HG03095 (cell line): Measurements from ENCODE around the gene TUB.

Experiments used
- ATAC-seq: cut with Tn5 transposase; IDR thresholded peaks from one replicate; pipeline ENCODE4 v1.9.1; 2021; ENCODE audit warnings: moderate library complexity; ENCODE audit not compliant: unreplicated experiment

Gene TUB

DNA sequence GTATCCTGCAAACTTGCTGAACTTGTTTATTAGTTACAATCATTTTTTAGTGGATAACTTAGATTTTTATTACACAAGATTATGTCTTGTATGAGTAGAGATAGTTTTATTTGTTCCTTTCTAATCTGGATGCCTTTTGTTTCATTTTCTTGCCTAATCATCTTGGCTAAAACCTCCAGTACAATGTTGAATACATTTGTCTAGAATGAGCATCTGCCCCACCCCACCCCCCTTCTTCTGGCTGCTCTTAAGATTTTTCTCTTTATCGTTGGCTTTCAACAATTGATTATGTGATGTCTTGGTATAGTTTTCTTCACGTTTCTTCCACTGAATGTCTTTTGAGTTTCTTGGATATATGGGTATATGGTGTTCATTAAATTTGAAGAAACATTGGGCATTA is 37.3 kb upstream of the TUB start:
- ATAC-seq, result no peak

DNA sequence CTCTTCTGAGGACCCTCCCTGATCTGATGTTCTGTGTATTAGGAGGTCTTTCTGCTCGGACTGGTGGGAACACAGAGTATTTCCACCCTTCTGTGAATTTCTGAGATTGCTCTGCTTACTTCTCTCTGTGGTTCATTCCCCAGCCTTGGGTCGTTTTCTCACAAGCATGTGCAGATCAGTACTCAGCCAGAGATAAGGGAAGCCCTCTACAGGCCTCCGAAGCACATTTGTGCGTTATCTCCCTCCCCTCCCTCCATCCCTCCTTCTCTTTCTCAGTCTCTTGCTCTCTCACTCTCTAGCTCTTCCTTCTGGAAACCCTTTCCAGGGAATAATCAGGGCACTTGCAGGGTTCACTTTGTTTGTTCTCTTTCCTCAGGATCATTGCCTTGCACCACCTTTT is 35.2 kb upstream of the TUB start:
- ATAC-seq, result no peak

DNA sequence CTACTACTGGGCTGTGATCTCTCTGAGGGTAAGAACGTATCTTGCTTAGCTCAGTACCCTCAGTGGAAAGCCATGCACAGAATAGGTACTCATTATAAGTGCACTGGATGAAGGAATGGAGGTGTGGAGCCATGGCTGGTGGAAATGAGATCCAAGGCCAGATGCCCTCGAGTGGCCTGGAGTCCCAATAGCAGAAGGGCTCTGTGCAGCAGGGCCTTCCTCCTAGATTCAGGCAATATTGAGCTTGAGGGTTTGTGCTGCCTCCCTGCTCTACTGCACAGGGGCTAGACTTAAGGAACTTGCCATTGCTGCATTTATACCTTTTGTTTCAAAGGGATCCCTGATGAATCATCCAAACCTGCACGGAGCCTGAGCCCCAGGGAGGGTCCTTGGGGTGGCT is 33.6 kb upstream of the TUB start:
- ATAC-seq, result no peak

DNA sequence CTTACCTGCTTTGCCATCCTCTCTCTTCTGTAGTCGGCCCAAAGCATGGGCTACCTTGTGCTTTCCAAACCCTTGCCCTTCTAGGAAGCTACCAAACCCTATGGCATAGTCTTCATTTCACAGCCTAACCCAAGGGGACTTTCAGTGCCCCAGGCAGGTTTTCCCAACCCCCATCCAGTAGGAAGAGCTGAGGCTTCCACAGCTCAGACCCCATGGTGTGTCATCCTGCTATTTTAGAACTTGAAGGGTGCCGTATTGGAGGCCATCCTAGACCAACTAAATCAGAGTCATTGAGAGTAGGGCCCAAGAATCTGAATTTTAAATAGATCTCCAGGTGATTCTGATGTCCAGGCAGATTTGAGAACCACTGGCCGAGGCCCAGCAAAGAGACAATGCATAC is 31.9 kb upstream of the TUB start:
- no peak for ATAC-seq

DNA sequence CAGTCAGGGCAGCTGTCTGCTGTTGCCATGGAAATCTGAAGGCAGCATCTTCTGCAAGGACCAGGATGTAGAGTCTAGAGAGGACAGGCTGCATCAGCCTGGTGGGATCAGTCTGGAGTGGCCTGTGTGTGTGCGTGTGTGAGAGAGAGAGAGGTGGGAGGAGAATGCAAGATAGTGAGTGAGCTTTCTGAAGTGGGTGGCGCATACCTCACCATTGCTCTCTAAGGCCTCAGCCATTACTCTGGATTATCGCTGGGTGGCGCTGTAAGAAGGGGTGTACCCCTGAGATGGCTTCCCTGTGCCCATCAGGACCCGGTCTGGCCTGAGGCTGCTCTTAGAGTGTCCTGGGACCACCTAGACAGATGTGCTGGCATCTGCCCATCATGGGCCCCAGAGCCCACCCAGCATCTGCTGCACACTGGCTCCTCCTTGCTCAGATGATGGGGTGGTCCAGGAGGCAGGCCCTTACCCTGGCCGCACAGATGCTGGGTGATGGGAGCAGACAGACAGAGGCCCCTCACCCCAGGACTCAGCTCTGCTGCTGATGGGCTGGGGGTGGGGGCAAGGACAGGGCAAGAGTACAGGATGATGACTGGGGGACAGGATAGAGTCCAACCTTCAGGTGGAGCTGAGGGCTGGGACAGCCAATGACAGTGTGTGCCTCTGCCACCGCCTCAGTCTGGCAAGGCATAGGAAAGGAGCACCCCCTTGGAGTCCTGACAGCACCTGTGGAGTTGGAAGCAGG is 25.7 kb upstream of the TUB start:
- ATAC-seq, result no peak

DNA sequence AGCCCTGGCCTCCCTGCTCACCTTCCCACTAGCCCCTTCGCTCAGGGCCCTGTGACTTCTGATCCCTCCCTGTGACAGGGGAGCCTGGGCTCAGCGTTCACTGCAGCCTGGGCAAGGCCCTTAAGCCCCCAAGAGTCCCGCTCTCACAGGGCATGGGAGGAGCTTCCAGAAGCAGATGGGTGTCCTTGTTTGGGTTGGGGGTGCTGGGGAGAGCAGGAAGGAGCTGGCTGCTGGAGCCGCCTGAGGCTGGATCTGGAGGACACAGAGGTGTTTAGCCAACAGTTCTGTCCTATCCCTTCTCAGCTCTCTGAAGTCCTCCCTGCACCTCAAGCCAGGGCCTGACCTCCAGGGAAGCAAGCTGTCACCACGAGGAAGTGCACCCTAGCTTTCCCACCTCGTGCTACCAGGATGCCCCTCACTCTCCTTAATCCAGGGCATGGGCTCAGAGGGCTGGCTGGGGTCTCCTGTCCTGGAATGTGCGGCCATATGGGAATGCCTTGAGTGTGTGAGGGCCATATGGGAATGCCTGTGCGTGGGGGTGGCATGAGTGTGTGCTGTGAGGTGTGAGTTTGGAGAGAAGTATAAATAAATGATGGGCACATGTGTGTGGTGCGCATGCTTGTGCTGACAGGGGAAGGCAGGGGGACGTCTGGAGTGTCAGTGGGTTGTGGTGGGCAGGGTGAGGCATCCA is 25.0 kb upstream of the TUB start:
- ATAC-seq, result no peak

DNA sequence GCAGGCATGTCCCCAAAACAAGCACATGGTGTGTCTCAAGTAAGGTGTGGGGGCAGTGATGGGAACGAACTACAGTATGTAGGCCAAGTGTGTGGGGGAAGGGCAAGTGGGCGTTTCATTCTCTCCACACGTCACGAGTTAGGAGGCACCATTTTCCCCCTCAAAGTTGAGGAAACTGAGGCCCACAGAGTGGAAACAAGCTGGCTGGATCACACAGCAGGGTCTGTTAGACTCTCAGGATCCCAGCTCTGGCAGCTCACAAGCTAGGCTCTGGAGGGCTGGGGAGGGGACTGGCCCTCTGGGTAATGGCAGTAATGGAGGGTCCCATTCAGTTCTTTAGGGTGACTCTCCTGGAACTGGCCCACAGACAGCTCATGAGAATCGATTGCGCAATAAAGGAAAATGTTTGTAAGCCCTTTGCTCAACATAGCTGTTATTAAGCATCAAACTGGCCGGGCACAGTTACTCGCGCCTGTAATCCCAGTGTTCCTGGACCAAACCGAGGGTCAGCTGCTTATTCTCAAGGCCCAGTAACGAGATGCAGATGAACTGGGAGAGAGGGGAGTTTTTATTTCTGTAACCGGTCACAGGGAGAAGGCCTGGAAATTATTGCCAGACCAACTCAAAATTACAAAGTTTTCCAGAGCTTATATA is 24.1 kb upstream of the TUB start:
- no peak for ATAC-seq

DNA sequence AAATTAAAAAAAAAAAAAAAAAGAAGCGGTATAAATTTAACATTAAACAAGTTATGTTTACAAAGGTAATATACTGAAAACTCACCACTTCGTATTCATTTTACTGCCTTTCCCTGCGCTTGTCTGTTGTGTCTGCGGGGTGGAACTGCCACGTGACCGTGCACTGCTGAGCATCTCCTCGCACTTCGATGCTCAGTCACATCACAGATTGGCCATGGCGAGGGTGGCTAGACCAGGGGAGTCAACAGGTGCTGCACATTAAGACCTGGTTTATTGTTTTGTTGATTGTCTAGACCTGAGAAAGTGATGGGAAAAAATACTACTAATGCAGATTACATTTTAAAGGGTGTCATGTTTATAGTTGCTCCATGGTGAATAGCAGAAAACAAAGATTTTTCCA is 22.8 kb upstream of the TUB start:
- no peak for ATAC-seq

DNA sequence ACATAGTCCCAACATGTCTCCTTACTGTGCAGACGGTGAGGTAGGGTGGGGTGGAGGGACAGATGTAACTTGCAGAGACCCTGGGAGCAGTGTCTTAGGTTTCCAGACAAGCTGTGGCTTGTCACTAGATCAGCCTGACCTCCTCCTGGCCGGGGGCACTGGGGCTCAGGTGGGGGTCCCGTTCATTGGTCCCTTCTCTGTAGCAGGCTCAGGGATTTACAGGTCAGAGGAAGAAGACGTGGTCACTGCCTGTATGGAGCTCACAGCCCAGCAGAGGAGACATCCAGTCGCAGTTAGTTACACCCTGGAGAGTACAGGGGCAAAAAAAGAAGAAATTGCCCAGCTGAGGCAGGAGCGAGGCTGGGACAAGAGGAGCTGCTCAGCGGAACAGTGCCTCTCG is 22.0 kb upstream of the TUB start:
- no peak for ATAC-seq

DNA sequence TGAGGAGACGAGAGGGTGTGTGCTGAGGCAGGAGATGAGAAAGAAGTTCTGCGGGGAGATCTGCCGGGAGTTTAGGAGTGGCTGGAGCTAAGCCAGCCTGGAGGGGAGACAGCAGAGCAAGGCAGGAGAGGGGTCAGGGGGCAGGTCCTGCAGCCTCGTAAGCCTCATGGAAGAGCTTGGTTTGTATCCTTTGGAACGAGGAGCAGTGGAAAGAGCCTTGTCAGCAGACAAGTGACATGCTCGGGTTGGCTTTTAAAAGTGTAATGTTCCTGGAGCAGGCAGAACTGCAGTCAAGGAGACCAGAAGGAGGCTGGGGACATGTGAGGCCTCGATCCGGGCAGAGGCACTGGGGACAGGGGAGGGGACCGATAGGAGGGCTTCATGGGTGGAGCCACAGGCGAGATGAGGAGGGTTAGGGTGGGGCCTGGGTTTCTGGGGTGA is 21.4 kb upstream of the TUB start:
- no peak for ATAC-seq

DNA sequence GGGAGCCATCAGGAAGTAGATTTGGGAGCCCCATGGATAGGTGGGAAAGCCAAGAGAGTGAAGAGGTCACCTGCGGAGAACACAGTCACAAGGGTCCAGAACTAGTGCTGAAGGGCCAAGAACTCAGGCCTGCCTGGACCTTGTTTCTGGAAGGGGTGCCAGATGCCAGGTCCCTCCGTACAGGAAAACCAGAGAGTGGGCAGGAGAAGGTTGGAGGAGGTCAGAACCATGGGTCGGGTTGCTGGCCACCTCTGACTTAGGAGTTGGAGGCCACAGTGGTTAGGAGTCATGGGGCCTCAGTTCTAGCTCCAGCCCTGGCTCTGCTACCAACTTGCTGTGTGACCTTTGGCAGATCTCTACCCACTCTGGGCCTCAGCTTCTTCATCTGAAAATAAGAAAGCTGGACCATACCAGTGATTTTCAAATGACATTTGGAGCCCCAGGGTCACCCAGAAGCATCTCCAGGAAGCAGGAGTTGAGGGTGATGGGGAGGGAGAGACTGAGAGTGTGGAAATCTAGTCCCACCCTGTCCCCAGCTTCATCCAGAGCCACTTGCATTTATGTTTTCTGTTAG is 20.8 kb upstream of the TUB start:
- ATAC-seq, result no peak

DNA sequence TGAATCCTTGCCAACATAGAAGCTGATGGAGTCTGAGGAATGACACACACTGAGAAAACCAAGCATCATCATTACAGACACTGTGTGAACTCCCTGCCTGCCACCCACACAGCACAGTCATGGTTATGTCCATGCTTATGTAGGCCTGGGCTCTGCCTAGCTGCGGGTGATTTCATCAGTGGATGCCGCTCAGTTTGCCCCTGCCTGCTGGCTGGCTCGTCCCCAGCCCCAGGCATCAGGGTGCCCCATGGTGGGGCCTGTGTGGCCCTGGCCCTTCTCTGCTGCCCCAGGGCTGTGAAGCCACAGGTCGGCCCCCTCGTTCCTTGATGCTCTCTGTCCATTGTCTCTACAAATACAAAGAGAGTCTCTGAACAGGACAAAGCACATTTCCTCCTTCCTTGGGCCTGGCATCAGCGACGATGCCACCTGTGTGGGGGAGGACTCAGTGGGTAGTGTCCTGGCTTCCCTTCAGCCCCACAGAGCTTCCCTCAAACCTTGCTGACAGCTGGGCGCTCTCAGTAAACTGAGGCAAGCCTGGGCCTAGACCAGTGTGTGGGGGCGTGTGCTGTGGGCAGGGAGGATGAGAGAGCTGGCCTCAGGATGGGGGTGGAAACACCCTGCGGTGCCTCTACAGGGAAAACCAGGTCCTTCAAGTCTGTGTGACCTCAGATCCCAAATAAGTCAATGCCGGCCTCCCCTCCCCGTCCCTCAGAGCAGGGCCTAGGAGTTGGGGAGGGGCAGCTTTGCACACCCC is 20.0 kb upstream of the TUB start:
- ATAC-seq, result no peak

DNA sequence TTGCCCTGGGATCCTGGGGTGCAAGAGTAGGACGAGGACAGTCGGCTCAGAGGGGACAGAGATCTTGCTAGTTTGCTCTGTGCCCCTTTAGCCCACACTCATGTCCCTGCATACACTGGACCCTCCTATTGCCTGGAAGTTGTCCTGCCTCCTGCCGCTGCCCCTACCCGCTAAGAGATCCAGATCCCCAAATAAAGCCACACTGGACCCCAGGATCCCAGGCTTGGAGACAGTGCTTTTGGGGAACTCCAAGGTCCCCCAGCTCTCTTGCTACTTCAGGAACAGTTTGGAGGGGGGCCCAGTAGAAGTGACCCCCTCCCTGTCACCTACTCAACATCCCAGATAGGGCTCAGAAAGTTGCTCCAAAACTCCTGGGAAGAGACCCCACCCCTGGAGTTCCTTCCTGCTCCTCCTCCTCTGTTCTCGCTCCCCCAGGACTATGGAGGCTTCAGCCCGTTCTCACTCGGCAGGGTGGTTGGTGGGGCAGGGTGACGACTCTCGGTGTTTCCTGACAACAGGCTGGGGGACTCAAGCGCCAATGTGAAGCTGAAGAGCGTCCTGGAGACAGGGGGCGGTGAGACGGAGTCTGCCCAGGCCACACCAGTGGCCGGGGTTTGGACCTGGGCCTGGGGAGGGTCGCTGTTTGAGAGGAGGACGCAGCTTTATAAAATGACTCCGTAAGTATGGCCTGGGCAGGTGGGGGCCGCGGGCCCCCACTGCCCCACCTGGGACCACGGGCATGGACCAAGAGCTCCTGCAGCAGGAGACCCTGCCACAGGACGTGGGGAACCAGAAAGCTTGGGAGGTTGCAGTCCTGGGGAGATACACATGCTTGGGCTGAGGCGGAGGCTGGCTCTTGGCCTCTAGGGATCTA is 19.2 kb upstream of the TUB start:
- no peak for ATAC-seq

DNA sequence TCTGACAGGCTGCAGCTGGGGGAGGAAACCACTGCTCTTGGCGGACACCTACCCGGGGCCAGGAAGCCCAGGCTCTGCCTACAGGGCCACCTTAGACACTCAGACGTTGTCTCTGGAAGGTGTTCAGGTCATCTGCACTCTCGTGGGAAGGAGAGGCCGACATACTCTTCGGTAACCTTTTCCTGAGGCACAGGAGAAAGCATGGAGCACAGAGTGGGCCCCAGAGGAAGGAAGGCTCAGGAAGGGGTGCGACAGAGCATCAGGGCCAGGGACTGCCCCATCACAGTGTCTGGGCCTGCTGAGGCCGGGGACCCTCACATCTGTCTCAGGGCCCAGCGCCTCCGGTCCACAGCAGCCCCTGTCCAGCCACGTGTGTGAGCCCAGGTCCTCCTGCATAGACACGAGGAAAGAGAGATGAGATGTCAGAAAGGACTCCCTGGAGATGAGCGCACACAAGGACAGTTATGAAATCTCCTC is 18.2 kb upstream of the TUB start:
- ATAC-seq, result no peak

DNA sequence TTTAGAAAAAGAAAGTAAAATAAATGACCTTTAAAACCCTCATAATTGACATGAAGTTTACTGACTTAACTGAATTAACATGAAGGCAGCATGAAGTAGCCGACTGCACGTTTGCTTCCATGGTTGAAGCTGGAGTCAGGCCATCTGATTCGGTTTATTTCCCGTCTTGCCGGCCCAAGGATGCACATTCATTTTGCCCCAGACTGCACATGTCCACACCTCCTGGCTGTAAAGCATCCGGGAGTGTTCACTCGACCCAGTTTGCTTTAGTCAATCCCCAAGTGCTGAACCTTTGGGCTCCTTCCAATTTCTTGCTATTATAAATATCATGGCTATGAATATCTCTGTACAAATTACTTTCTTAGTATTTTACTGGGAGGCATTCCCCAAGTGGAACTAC is 17.7 kb upstream of the TUB start:
- ATAC-seq, result no peak

DNA sequence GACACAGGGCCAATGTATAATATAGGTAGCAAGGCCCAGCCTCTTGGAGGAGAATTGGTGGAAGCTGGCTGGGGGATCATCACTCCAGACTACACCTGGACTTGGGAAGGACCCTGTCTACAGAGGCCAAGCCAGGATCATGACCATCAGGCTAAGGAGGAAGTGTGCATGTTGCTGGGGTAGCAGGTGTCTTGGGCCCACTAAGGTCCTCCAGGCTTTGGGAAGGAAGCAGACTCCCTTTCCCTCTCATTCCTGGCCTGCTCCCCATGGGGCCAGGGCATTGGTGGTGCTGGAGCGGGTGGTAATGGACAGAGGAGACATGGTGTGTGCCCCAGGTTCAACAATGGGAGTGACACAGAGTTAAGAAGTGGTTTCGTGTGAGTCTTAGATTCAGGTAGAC is 16.0 kb upstream of the TUB start:
- ATAC-seq, result no peak

DNA sequence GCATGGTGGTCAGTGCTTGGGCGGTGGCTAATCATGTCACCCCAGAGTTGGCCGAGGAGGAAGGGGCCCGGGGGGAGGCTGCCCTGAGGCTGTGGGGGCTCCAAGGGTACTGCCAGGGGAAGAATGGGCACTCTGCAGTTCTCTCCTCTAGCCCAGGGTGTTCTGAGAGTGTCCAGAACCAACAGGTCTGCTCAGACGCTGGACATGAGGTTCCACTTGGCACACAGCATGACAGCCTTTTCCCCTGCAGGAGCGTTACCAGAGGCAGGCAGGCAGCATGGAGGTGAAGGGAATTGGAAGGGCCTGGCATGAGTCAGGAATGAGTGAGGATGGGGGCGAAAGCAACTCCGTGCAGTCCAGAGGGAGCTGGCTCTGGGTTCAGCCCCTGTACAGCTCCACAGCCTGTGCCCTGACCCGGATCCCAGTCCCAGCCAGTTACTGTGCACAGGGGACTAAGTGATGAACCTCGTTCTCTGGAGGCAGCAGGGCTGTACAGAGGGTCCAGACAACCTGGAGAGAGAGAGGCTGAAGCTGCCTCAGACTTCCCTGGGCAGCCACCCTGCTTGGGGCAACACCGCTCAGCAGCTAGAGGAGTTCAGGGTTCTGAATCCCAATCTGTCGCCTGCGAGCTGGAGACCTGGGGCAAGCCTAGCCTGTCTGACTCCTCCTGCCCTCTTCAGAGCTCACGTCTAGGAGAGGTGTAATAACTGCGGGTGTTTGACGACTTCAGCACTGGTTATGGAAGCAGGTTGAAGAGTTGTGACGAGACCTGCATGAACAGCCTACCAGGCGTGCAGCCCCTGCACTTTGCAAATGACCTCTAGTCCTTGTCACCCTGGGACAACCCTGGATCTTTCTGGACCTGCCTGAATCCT is 14.7 kb upstream of the TUB start:
- ATAC-seq, result no peak

DNA sequence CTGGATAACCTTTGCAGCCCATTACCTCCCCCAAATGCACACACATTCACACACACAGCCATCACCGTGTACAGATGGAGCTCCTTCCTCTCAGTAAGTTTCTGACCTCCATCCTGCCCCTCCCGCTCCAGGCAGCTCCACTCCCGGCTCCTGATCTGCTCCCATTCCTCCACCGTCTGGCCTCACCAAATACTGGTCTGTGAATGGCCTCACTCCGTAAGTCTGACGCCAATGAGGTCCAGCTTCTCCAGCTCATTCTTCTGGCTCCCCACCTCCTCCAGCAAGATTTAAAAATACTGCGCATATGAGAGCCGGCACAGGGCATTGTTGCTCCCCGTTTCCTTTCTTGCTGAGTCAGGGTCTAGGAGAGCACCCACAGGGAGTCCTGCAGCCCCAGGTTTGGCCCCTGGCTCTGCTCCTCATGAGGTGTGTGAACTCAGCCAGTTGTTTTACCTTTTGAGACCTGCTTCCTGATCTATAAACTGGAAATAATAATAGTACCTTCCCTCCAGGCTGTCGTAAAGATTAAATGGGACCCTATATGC is 14.0 kb upstream of the TUB start:
- ATAC-seq, result no peak

DNA sequence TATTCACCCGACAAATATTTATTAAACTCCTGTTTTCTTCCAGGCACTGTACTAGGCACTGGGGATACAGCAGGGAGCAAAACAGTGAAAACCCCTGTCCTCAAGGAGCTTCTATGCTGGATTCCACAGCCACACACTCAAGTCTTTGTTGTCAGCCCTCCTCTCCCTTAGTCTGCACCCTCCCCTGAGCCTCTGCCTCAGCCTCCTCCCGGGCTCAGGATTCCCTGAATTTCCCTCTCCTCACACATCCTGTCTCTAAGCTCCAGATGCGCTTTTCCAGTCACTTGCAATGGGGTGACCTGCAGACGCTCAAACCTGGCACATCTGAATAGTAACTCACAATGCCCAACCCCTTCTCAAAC is 13.5 kb upstream of the TUB start:
- ATAC-seq, result no peak
